ENCODE measurements around the gene C4BPB.

- TF ChIP-seq POLR2A (IDR thresholded peaks at IDR 0.05) (no peak), EP300 (IDR thresholded peaks at IDR 0.05) (no peak)
- TF ChIP-seq, protein P1, sequence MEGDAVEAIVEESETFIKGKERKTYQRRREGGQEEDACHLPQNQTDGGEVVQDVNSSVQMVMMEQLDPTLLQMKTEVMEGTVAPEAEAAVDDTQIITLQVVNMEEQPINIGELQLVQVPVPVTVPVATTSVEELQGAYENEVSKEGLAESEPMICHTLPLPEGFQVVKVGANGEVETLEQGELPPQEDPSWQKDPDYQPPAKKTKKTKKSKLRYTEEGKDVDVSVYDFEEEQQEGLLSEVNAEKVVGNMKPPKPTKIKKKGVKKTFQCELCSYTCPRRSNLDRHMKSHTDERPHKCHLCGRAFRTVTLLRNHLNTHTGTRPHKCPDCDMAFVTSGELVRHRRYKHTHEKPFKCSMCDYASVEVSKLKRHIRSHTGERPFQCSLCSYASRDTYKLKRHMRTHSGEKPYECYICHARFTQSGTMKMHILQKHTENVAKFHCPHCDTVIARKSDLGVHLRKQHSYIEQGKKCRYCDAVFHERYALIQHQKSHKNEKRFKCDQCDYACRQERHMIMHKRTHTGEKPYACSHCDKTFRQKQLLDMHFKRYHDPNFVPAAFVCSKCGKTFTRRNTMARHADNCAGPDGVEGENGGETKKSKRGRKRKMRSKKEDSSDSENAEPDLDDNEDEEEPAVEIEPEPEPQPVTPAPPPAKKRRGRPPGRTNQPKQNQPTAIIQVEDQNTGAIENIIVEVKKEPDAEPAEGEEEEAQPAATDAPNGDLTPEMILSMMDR (IDR thresholded peaks at IDR 0.05), result no peak
Measured at GRCh38 chr1:207139616-207140015, 51.0 kb downstream of the C4BPB start.
